Adrenal gland (tissue), 12 donors: ENCODE data around the gene ARAP2. TPM values are rescaled to one million over a fixed set of nuclear protein-coding genes. Genes with fewer than 3 reads are reported as not detected.

Experiments
- DNase-seq, 7 donors: peaks; one replicate each; pipeline ENCODE4 v3.0.0-alpha.2; 2019 to 2020
- H3K27ac ChIP-seq, 5 donors: fragments of 200-600 bp; sonication (generic) in 4 of 5; 1 replicate in 3 of 5; 2 replicates in 2 of 5; pipeline versions ENCODE4 v1.5.1 to v1.8.0; 2016 to 2020; ENCODE audit warnings: mild to moderate bottlenecking in 1 of 5
- H3K27me3 ChIP-seq: fragments of 200-600 bp; 2 replicates; pipeline ENCODE4 v1.8.0; 2021
- H3K36me3 ChIP-seq, 2 donors: fragments of 200-600 bp; replicated peaks in 1 of 2; 1 replicate in 1 of 2; 2 replicates in 1 of 2; pipeline versions ENCODE4 v1.5.1 to v1.8.0; 2018 to 2022
- H3K4me1 ChIP-seq, 2 donors: fragments of 200-600 bp; replicated peaks in 1 of 2; 1 replicate in 1 of 2; 2 replicates in 1 of 2; pipeline versions ENCODE4 v1.5.1 to v1.8.0; 2018 to 2021
- H3K4me3 ChIP-seq, 4 donors: fragments of 200-600 bp; sonication (generic) in 3 of 4; one replicate each; pipeline ENCODE4 v1.5.1; 2016 to 2018
- H3K9me3 ChIP-seq, 3 donors: fragments of 200-600 bp; sonication (generic) in 1 of 3; replicated peaks in 1 of 3; 1 replicate in 2 of 3; 2 replicates in 1 of 3; pipeline versions ENCODE4 v1.5.1 to v1.8.0; 2016 to 2021
- POLR2A ChIP-seq, 2 donors: fragments of 450-650 bp; IDR thresholded peaks; one replicate each; pipeline ENCODE4 v1.6.1; 2017; ENCODE audit warnings: antibody characterized with exemption in 2 of 2, mild to moderate bottlenecking in 2 of 2, moderate library complexity in 1 of 2
- WGBS, 4 donors: extraction: QIAGEN DNeasy Blood & Tissue Kit in 2 of 4; methylation state at CpG; one replicate each; pipeline versions ENCODE4 v1.1.5 to v1.1.7; 2013 to 2017; 5-methylcytosine and 5-hydroxymethylcytosine counted together
- intact Hi-C, 2 donors: fragments of 100-400 bp; cut with DNase I; formaldehyde crosslinking; loops; one replicate each; pipeline versions ENCODE4 v1.14.1 to v1.15.0; 2022 to 2023
- polyA plus RNA-seq, 3 donors: library from polyadenylated mRNA; stranded (reverse); fragments of 200-250 nt in 2 of 3; fragments of 350-450 nt in 1 of 3; fragmentation: Illumina TruSeq in 1 of 3; extraction: RNeasy Lipid Tissue Mini Kit (QIAGEN cat#74804) in 1 of 3; gene quantifications; one replicate each; pipeline ENCODE4 v1.2.3, GENCODE V29; 2013 to 2014
- total RNA-seq, 9 donors: library from RNA; depleted of rRNA in 4 of 9; stranded (reverse); fragments of >200 nt in 4 of 9; fragments of 120-200 nt in 1 of 9; fragmentation: NEBNext Ultra II Directional in 1 of 9; extraction: Animal tissue kit (Norgen Biotek cat#: 25700) in 1 of 9; gene quantifications; one replicate each; pipeline versions ENCODE4 v1.1.0 to v1.2.4, GENCODE V29; 2013 to 2023
- TF ChIP-seq, protein P1 (sequence below), 6 experiments: fragments of 450-650 bp in 4 of 6; fragments of 200-600 bp in 2 of 6; sonication (generic) in 1 of 6; IDR thresholded peaks; 1 replicate in 5 of 6; 2 replicates in 1 of 6; pipeline versions ENCODE4 v1.5.1 to v1.8.0; 2016 to 2021; ENCODE audit warnings: antibody characterized with exemption in 6 of 6, mild to moderate bottlenecking in 2 of 6, moderate library complexity in 1 of 6
- donor health status: healthy with polysubstance abuse.
- donor health status: Bipolar disorder and iron deficiency.
- donor health status: DM: yes; HTN: yes; CAD: no.
- donor health status: DM: no; HTN: no; CAD: no.
- donor health status: DM: no; HTN: no; CAD: no.
- donor health status: DM: yes; HTN: yes; CAD: no.

The ARAP2 gene
- total and polyA plus RNA-seq, 12 donors: 0.81 to 23.7 (median 4.4) TPM

DNA sequence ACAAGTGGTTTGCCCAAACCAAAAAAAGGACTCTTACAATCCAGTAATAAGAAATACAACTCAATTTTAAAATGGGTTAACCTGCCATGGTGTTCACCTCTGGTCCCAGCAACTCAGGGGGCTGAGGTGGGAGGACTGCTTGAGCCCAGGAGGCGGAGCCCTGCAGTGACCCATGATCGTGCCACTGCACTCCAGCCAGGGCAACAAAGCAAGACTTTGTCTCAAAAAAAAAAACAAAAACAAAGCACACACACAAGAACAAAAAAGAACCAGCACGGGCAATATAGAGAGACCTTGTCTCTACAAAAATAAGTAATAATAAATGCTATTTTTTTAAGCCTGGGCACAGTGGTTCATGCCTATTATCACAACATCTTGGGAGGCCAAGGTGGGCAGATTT, 28.7 kb downstream of the ARAP2 start:
- no peaks in the 10 kb centered on the region for H3K9me3 ChIP-seq
- no peak overlapping the region for H3K27ac ChIP-seq
- no peak for TF ChIP-seq POLR2A (IDR thresholded peaks at IDR 0.05)
- TF ChIP-seq, protein P1, sequence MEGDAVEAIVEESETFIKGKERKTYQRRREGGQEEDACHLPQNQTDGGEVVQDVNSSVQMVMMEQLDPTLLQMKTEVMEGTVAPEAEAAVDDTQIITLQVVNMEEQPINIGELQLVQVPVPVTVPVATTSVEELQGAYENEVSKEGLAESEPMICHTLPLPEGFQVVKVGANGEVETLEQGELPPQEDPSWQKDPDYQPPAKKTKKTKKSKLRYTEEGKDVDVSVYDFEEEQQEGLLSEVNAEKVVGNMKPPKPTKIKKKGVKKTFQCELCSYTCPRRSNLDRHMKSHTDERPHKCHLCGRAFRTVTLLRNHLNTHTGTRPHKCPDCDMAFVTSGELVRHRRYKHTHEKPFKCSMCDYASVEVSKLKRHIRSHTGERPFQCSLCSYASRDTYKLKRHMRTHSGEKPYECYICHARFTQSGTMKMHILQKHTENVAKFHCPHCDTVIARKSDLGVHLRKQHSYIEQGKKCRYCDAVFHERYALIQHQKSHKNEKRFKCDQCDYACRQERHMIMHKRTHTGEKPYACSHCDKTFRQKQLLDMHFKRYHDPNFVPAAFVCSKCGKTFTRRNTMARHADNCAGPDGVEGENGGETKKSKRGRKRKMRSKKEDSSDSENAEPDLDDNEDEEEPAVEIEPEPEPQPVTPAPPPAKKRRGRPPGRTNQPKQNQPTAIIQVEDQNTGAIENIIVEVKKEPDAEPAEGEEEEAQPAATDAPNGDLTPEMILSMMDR (IDR thresholded peaks at IDR 0.05): no peak
- H3K4me3 ChIP-seq: no peak overlapping the region
- H3K36me3 ChIP-seq: no peaks in the 10 kb centered on the region
- no peaks in the 10 kb centered on the region for H3K27me3 ChIP-seq
- no peak for DNase-seq
- intact Hi-C loops: no loop called here
- H3K4me1 ChIP-seq: no peaks in the 10 kb centered on the region
- 76 to 86% (median 83%) methylated on average over 3 of the region's 3 CpGs for WGBS, 4 donors

DNA sequence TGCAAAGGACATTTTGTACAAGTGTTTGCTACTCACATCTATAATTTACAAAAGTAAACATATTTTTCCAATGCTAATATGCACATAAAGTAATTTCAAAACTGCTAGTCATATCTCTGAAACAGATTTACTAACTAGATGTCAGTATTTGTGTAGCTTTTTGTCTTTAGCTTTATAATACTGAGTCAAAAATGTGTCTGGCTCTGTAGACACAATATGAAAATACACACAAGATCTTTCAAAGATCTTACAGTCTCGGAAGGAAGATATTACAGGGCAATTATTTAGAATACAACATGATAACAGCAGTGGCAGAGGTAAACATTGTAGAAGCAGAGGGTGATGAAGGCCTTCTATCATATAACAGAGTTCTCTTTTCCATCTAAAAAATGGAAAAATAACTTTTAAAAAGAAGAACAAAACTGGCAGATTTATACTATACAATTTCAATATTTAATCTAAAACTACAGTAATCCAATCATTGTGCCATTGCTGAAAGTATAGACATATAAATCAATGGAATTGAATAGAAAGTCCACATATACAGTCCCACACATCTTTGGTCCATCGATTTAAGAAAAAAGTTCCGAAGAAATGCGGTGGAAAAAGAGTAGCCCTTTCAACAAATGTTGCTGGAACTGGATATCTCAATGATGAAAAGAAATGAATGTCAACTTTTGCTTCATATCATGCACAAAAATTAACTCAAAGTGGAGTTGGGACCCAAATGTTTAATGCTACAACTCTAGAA, 29.4 kb downstream of the ARAP2 start:
- 50 to 83% (median 58%) methylated on average over 4 of the region's 4 CpGs for whole genome bisulfite sequencing, 4 donors

DNA sequence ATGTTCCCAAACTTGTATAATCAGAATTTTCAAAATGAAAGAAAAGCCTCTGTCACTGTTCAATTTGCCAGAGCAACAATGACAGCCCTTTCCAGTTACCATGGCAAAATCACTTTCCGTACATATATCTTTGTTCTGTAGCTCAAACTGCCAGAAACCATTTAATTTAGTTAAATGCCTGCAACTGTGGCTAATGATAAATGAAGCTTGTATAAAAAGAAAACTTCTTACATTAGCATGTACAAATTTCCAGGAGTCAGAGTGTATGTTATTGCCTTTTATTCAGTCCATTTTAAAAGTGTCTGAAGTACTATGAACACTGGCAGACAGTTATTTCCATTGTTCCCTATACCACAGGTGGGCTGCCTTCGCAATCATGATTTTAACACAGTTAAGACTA, 30.3 kb downstream of the ARAP2 start:
- no peak for DNase-seq

More for the DNA sequence above, 29.4 kb downstream of the ARAP2 start:
- Histone ChIP-seq H3K27ac (no peak overlapping the region), H3K9me3 (no peaks in the 10 kb centered on the region), H3K36me3 (no peaks in the 10 kb centered on the region), H3K4me1 (no peaks in the 10 kb centered on the region), H3K27me3 (no peaks in the 10 kb centered on the region), H3K4me3 (no peak overlapping the region)
- intact Hi-C loops: no loop called here
- TF ChIP-seq, protein P1 (IDR thresholded peaks at IDR 0.05): no peak
- no peak for TF ChIP-seq POLR2A (IDR thresholded peaks at IDR 0.05)
- DNase-seq: no peak

DNA sequence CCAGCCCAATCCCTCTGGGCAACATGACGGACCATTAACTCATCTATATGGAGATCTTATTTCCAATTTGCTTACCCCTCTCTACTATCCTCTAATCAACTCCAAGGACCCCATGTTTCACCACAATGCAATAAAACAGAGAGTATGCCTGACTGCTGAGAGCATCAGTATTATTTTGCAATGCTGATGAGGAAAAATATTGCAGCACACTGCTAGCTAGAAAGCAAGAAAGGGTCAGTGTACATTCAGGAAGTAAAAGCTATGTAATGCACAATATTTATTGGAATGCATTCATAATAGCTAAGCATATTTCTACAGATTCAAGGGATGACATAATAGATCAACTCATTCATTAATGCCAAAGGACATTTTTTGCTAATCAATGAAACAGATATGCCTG, 33.2 kb downstream of the ARAP2 start:
- Histone ChIP-seq H3K4me1 (no peaks in the 10 kb centered on the region), H3K27ac (no peak overlapping the region), H3K27me3 (no peaks in the 10 kb centered on the region), H3K4me3 (no peak overlapping the region), H3K36me3 (no peaks in the 10 kb centered on the region), H3K9me3 (no peaks in the 10 kb centered on the region)
- TF ChIP-seq, protein P1 (IDR thresholded peaks at IDR 0.05): no peak
- no peak for TF ChIP-seq POLR2A (IDR thresholded peaks at IDR 0.05)
- intact Hi-C loops: no loop called here
- DNase-seq: no peak
- WGBS, 4 donors: 57 to 90% (median 63%) methylated on average over 1 of the region's 1 CpG

More for the DNA sequence above, 30.3 kb downstream of the ARAP2 start:
- Histone ChIP-seq H3K4me1 (no peaks in the 10 kb centered on the region), H3K27ac (no peak overlapping the region), H3K4me3 (no peak overlapping the region), H3K27me3 (no peaks in the 10 kb centered on the region), H3K36me3 (no peaks in the 10 kb centered on the region), H3K9me3 (no peaks in the 10 kb centered on the region)
- TF ChIP-seq, protein P1 (IDR thresholded peaks at IDR 0.05): no peak
- TF ChIP-seq POLR2A (IDR thresholded peaks at IDR 0.05): no peak
- intact Hi-C loops: no loop called here
- WGBS, 4 donors: 62 to 81% (median 73%) methylated on average over 2 of the region's 2 CpGs
